ENCODE results near the gene VPS36. TPM values are rescaled to one million over a fixed set of nuclear protein-coding genes. Genes with fewer than 3 reads are reported as not detected.

The VPS36 gene
- total RNA-seq, 1 donor from 2014 or later = 30.4 TPM

DNA sequence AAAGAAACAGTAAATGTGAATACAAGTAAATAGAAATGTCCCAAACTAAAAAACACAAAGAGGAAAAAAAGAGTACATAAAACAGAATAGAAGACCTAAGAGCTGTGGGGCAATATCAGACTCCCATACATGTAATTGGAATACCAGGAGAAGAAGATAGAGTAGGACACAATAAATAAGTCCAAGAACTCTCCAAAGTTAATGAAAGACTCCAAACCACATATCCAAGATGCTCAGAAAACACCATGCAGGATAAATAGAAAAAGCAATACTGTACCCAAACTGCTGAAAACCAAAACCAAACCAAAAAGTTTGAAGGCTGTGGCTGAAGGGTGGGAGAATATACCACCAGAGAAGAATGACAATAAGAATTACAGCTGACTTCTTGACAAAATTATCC is 62.7 kb downstream of the VPS36 start:
- no peaks in the 10 kb centered on the region for H3K4me1 Mint-ChIP-seq (ENCODE audit: low read depth)
- H3K27ac Mint-ChIP-seq (ENCODE audit: unreplicated experiment) = no peak overlapping the region
- DNase-seq (ENCODE audit: low spot score) = no peak
- H3K36me3 Mint-ChIP-seq (ENCODE audit: low read depth) = peaks cover 5% of the 10 kb centered on the region
- H3K9me3 Mint-ChIP-seq (ENCODE audit: low read depth) = peaks cover 7% of the 10 kb centered on the region
- TF ChIP-seq, protein P1, sequence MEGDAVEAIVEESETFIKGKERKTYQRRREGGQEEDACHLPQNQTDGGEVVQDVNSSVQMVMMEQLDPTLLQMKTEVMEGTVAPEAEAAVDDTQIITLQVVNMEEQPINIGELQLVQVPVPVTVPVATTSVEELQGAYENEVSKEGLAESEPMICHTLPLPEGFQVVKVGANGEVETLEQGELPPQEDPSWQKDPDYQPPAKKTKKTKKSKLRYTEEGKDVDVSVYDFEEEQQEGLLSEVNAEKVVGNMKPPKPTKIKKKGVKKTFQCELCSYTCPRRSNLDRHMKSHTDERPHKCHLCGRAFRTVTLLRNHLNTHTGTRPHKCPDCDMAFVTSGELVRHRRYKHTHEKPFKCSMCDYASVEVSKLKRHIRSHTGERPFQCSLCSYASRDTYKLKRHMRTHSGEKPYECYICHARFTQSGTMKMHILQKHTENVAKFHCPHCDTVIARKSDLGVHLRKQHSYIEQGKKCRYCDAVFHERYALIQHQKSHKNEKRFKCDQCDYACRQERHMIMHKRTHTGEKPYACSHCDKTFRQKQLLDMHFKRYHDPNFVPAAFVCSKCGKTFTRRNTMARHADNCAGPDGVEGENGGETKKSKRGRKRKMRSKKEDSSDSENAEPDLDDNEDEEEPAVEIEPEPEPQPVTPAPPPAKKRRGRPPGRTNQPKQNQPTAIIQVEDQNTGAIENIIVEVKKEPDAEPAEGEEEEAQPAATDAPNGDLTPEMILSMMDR (IDR thresholded peaks at IDR 0.05) = no peak
- H3K4me3 Mint-ChIP-seq (ENCODE audit: unreplicated experiment) = no peak overlapping the region
- H3K27me3 Mint-ChIP-seq (ENCODE audit: low read depth) = no peaks in the 10 kb centered on the region

DNA sequence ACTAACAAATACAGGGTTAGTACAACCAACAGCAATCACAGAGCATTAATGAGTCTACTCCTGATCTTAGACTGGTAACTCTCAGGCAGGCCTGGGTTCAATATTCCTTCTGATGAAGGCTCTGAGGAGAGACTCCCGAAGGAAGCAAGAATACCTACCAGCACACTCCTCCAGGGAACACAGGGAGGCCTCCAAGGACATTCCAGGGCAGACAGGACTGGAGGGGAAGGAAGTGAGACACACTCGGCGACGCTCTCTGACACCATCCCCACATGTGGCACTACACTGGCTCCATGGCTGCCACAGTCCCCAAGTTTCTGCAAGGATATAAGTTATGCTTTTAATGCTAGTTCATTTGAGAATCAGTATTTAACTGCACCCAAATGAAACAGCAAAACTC is 64.6 kb downstream of the VPS36 start:
- TF ChIP-seq, protein P1 (IDR thresholded peaks at IDR 0.05) = no peak
- no peak for DNase-seq (ENCODE audit: low spot score)
- H3K9me3 Mint-ChIP-seq (ENCODE audit: low read depth) = peaks cover 7% of the 10 kb centered on the region

DNA sequence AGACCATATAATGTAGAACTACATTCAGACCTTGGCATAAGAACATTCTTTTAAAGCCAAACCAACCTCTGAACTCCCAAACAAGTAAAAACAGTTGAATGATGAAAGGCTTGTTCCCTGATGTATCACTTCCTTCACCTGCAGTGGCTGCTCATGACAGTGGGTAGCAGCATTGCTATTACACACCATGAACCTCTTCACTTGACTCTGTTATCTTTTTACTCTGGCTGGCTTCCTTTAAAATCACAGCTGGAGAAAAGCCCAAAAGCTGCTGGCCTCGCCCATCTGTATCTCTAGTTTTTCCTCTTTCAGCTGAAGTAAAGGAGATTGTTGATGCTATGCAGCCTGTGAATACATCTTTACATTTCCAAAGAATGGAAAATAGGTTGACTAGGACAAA is 67.1 kb downstream of the VPS36 start:
- TF ChIP-seq, protein P1 (IDR thresholded peaks at IDR 0.05) = no peak
- no peak overlapping the region for H3K4me3 Mint-ChIP-seq (ENCODE audit: unreplicated experiment)
- H3K4me1 Mint-ChIP-seq (ENCODE audit: low read depth) = no peaks in the 10 kb centered on the region
- no peak for DNase-seq (ENCODE audit: low spot score)
- no peaks in the 10 kb centered on the region for H3K27me3 Mint-ChIP-seq (ENCODE audit: low read depth)
- peaks cover 7% of the 10 kb centered on the region for H3K9me3 Mint-ChIP-seq (ENCODE audit: low read depth)
- H3K27ac Mint-ChIP-seq (ENCODE audit: unreplicated experiment) = no peak overlapping the region
- peaks cover 6% of the 10 kb centered on the region for H3K36me3 Mint-ChIP-seq (ENCODE audit: low read depth)

More for the DNA sequence above, 64.6 kb downstream of the VPS36 start:
- H3K36me3 Mint-ChIP-seq (ENCODE audit: low read depth) = peaks cover 2% of the 10 kb centered on the region
- no peaks in the 10 kb centered on the region for H3K4me1 Mint-ChIP-seq (ENCODE audit: low read depth)
- H3K27ac Mint-ChIP-seq (ENCODE audit: unreplicated experiment) = no peak overlapping the region
- no peaks in the 10 kb centered on the region for H3K27me3 Mint-ChIP-seq (ENCODE audit: low read depth)
- H3K4me3 Mint-ChIP-seq (ENCODE audit: unreplicated experiment) = no peak overlapping the region

DNA sequence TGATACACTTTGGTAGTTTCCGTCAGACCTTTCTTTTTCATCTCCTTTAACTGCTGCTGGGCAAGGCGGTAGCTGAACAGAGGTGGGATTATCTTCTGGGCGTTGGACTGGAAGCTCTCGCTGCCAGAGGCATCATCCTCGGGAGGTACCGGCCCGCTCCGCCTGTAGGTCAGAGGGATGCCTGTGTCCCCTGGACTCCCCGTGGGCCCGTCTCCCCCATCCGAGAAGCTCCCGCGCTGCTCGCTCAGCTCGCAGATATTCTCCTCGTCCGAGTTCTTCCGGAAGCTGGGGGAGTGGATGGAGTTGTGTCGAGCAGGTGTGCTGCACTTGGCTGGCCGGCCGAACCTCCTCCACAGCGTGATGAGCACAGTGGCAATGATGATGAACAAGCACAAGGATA is 72.1 kb downstream of the VPS36 start:
- TF ChIP-seq, protein P1 (IDR thresholded peaks at IDR 0.05) = no peak
- H3K36me3 Mint-ChIP-seq (ENCODE audit: low read depth) = peaks cover 6% of the 10 kb centered on the region
- no peak overlapping the region for H3K4me3 Mint-ChIP-seq (ENCODE audit: unreplicated experiment)
- no peaks in the 10 kb centered on the region for H3K27me3 Mint-ChIP-seq (ENCODE audit: low read depth)
- no peak for DNase-seq (ENCODE audit: low spot score)
- H3K27ac Mint-ChIP-seq (ENCODE audit: unreplicated experiment) = no peak overlapping the region
- H3K9me3 Mint-ChIP-seq (ENCODE audit: low read depth) = no peaks in the 10 kb centered on the region
- H3K4me1 Mint-ChIP-seq (ENCODE audit: low read depth) = peaks cover 1% of the 10 kb centered on the region

DNA sequence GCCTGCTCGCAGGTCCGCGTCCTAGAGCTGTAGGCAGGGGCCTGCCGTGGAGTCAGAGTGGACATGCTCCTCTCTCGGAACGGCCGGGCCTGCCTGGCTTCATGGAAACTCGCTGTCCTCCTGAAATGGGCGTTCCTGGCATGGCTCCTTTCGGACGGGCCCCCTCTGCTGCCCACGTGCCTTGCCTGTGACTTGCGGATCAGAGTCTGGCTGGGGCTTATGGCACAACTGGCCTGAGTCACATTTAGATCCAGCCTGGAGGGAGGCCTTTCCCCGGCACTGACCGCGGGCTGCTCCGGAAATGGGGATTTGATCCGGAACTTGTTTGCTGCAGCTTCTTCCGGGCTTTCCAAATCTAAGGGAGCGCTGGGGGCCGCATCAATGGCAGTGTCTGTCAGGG is 72.5 kb downstream of the VPS36 start:
- peaks cover 6% of the 10 kb centered on the region for H3K36me3 Mint-ChIP-seq (ENCODE audit: low read depth)
- H3K9me3 Mint-ChIP-seq (ENCODE audit: low read depth) = no peaks in the 10 kb centered on the region
- TF ChIP-seq, protein P1 (IDR thresholded peaks at IDR 0.05) = no peak
- H3K4me3 Mint-ChIP-seq (ENCODE audit: unreplicated experiment) = no peak overlapping the region
- H3K27ac Mint-ChIP-seq (ENCODE audit: unreplicated experiment) = no peak overlapping the region
- no peaks in the 10 kb centered on the region for H3K27me3 Mint-ChIP-seq (ENCODE audit: low read depth)
- peaks cover 5% of the 10 kb centered on the region for H3K4me1 Mint-ChIP-seq (ENCODE audit: low read depth)
- DNase-seq (ENCODE audit: low spot score) = no peak

All from chondrocyte (in vitro differentiated cells).